GM12878 (cell line): ENCODE data around the gene ANGPTL2. TPM values are rescaled to one million over a fixed set of nuclear protein-coding genes. Genes with fewer than 3 reads are reported as not detected.

Experiments used
- CBFB ChIP-seq: IDR thresholded peaks from 2 replicates; pipeline ENCODE4 v1.6.1; 2016; ENCODE audit warnings: antibody characterized with exemption, low read depth
- ESRRA ChIP-seq: IDR thresholded peaks from 2 replicates; pipeline ENCODE4 v1.6.1; 2012; ENCODE audit warnings: mild to moderate bottlenecking, low read length, improper control_type of control experiment
- HDAC6 ChIP-seq: fragments of 200-600 bp; sonication (generic); IDR thresholded peaks from one replicate; pipeline ENCODE4 v1.8.0; 2017; ENCODE audit warnings: antibody characterized with exemption; ENCODE audit not compliant: unreplicated experiment
- HDGF ChIP-seq: fragments of 450-650 bp; IDR thresholded peaks from 2 replicates; pipeline ENCODE4 v1.6.1; 2016; ENCODE audit warnings: antibody characterized with exemption
- IKZF1 ChIP-seq: fragments of 450-650 bp; conservative IDR thresholded peaks from 2 replicates; pipeline ENCODE4 v1.6.1; 2017; ENCODE audit warnings: antibody characterized with exemption, mild to moderate bottlenecking
- IRF3 ChIP-seq: fragments of 450-650 bp; IDR thresholded peaks from 2 replicates; pipeline ENCODE4 v1.6.1; 2014; ENCODE audit warnings: mild to moderate bottlenecking
- MEF2B ChIP-seq: fragments of 450-650 bp; IDR thresholded peaks from 2 replicates; pipeline ENCODE4 v1.6.1; 2018; ENCODE audit warnings: mild to moderate bottlenecking, moderate library complexity; ENCODE audit not compliant: partially characterized antibody, poor library complexity, severe bottlenecking
- NFYA ChIP-seq: IDR thresholded peaks from 2 replicates; pipeline ENCODE4 v1.6.1; 2011; ENCODE audit warnings: low read depth, mild to moderate bottlenecking, low read length, improper control_type of control experiment, borderline replicate concordance
- POLR2AphosphoS2 ChIP-seq: IDR thresholded peaks from 2 replicates; pipeline ENCODE4 v1.6.1; 2011; ENCODE audit warnings: low read depth, mild to moderate bottlenecking, low read length, improper control_type of control experiment, moderate library complexity
- RBBP5 ChIP-seq: fragments of 200-600 bp; sonication (generic); conservative IDR thresholded peaks from 2 replicates; pipeline ENCODE4 v1.6.1; 2016
- SMC3 ChIP-seq: IDR thresholded peaks from 2 replicates; pipeline ENCODE4 v1.6.1; 2011; ENCODE audit warnings: low read length, improper control_type of control experiment, borderline replicate concordance
- SUPT20H ChIP-seq: IDR thresholded peaks from 2 replicates; pipeline ENCODE4 v1.6.1; 2011; ENCODE audit warnings: low read depth, mild to moderate bottlenecking, low read length, moderate library complexity, borderline replicate concordance; ENCODE audit not compliant: control insufficient read depth
- ZSCAN29 ChIP-seq: fragments of 450-650 bp; IDR thresholded peaks from 2 replicates; pipeline ENCODE4 v1.6.1; 2017; ENCODE audit warnings: mild to moderate bottlenecking, moderate library complexity
- polyA plus RNA-seq, 11 experiments: library from polyadenylated mRNA; depleted of rRNA in 4 of 11; unstranded in 6 of 11; stranded (reverse) in 5 of 11; fragments of >200 nt; fragmentation: Nextera tagmentation in 4 of 11; fragmentation: Illumina TruSeq in 1 of 11; extraction: Ambion mirVana in 4 of 11; extraction: Trizol in 1 of 11; gene quantifications; 1 replicate in 1 of 11; 2 replicates in 10 of 11; pipeline versions ENCODE4 v1.2.1 to v1.2.3, GENCODE V29; 2011 to 2016; ENCODE audit warnings: inconsistent platforms in 2 of 11, missing spikeins in 2 of 11, low read depth in 1 of 11
- total RNA-seq, 4 experiments: library from RNA; depleted of rRNA in 3 of 4; stranded (reverse); fragments of >200 nt in 3 of 4; fragmentation: Illumina TruSeq in 1 of 4; extraction: Trizol in 1 of 4; gene quantifications; 2 replicates each; pipeline versions ENCODE4 v1.2.1 to v1.2.3, GENCODE V29; 2013 to 2021

Gene ANGPTL2
- total and polyA plus RNA-seq, 10 of the 15 experiments (the other 5 are each of a cell fraction or from before 2014, with no cell fraction given) = 0.13 to 2.6 (median 0.82) TPM; not detected in 1

- TF ChIP-seq SMC3 (no peak), ZSCAN29 (no peak), HDAC6 (no peak), MEF2B (no peak), RBBP5 (no peak), ESRRA (no peak), SUPT20H (no peak), CBFB (no peak), IRF3 (no peak), HDGF (0 out of 2 replicates have a peak, but pooled peaks have one; percentile 20), IKZF1 (0 out of 2 replicates have a peak, but pooled peaks have one; percentile 22), NFYA (no peak), POLR2AphosphoS2 (no peak)
These were observed 842 bp upstream of the ANGPTL2 start (continued) for GRCh38 chr9:127123064-127123890.
